Thoracic aorta (tissue), 2 donors: Measurements from ENCODE around the gene HDGFL3. TPM values are rescaled to one million over a fixed set of nuclear protein-coding genes. Genes with fewer than 3 reads are reported as not detected.
A peak's percentile ranks its signal among the peaks of the same experiment; 100 is the strongest.

Experiments
- ATAC-seq: fragments of 150-250 bp; one replicate; pipeline ENCODE4 v1.8.0; 2017; ENCODE audit warnings: low read depth; ENCODE audit not compliant: insufficient number of reproducible peaks, low FRiP score
- DNase-seq: peaks from one replicate; pipeline ENCODE4 v3.0.0-alpha.2; 2020; ENCODE audit warnings: low spot score
- H3K27ac ChIP-seq, 2 donors: fragments of 200-600 bp; sonication (generic); 1 replicate in 1 of 2; 2 replicates in 1 of 2; pipeline ENCODE4 v1.5.1; 2016; ENCODE audit warnings: mild to moderate bottlenecking in 2 of 2, moderate library complexity in 2 of 2
- H3K27me3 ChIP-seq: fragments of 200-600 bp; sonication (generic); replicated peaks from 2 replicates; pipeline ENCODE4 v1.6.0; 2016; ENCODE audit warnings: mild to moderate bottlenecking; ENCODE audit not compliant: insufficient read depth
- H3K36me3 ChIP-seq: fragments of 200-600 bp; sonication (generic); one replicate; pipeline ENCODE4 v1.5.1; 2016
- H3K4me1 ChIP-seq, 2 donors: fragments of 200-600 bp; sonication (generic); 1 replicate in 1 of 2; 2 replicates in 1 of 2; pipeline versions ENCODE4 v1.5.1 to v1.6.0; 2016; ENCODE audit warnings: low read depth in 2 of 2, mild to moderate bottlenecking in 1 of 2; ENCODE audit not compliant: control insufficient read depth in 1 of 2
- H3K4me3 ChIP-seq: fragments of 200-600 bp; sonication (generic); 2 replicates; pipeline ENCODE4 v1.5.1; 2016; ENCODE audit warnings: mild to moderate bottlenecking
- H3K9me3 ChIP-seq: fragments of 200-600 bp; sonication (generic); 2 replicates; pipeline ENCODE4 v1.5.1; 2016
- CTCF ChIP-seq: fragments of 200-600 bp; sonication (generic); IDR thresholded peaks from one replicate; pipeline ENCODE4 v1.5.1; 2019; ENCODE audit warnings: antibody characterized with exemption
- total RNA-seq, 2 donors: library from RNA; depleted of rRNA; stranded (reverse); fragments of >200 nt; gene quantifications; one replicate each; pipeline versions ENCODE4 v1.1.0 to v1.2.3, GENCODE V29; 2016

HDGFL3 gene
- total RNA-seq, 2 donors from 2014 or later: 19.6 to 118 TPM

DNA sequence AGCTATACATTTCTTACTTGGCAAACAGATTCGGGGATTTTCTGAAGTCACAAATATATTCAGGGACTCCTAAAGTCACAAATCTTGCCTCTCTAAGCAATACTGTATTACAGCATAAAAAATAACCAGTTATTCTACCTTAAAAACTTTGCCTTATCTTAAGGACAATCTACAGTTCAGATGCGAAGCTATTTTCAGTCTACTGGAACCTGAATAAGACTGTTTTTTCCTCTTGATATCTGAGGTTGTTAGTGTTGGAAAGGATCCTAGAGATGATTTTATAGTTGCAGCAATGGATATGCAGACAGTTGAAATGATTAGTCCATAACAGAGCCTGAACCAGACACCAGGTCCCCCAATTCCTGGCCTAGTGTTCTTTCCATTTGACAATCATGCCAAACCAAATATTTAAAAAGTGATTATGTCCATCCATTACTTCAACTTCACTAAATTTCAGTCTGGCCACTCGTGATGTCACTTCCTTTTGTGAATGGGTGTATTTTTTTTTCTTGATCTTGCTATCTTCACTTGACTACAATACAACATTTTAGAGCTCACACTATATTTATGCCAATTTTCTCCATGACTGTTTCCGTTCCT is 1.8 kb downstream of the HDGFL3 start:
- no peaks in the 10 kb centered on the region for H3K9me3 ChIP-seq
- DNase-seq (no peak), ATAC-seq (peak; percentile 32)
- H3K4me3 ChIP-seq: peak overlapping the region; percentile 94
- peaks cover 6 to 45% of the 10 kb centered on the region in 2 donors for H3K4me1 ChIP-seq
- H3K27ac ChIP-seq: peak overlapping the region; percentile 88 to 91
- H3K36me3 ChIP-seq: no peaks in the 10 kb centered on the region
- H3K27me3 ChIP-seq: no peaks in the 10 kb centered on the region
- TF ChIP-seq CTCF: no peak

DNA sequence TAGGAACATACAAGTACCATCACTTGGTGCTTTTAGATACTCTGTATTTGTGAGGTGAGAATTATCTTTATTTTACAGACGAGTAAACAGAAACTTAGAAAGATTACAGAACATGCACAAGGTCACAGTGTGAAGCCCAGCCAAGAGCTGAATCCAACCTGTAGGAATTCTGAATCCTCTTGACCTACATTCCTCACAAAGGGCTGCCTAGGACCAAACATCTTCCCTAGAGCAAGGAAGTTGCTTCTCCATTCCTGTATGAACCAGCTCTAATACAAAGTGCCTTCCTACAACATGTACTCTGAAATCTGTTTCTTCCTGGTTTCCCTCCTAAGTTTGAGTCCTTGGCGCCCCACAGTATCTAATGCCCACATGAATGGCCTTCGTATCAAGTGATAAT is 2.9 kb downstream of the HDGFL3 start:
- Histone ChIP-seq H3K27ac (no peak overlapping the region), H3K4me3 (no peak overlapping the region), H3K27me3 (no peaks in the 10 kb centered on the region), H3K36me3 (no peaks in the 10 kb centered on the region), H3K4me1 (peaks cover 9 to 45% of the 10 kb centered on the region in 2 donors), H3K9me3 (no peaks in the 10 kb centered on the region)
- DNase-seq: no peak
- no peak for TF ChIP-seq CTCF
- no peak for ATAC-seq

- no peak for ATAC-seq
- no peaks in the 10 kb centered on the region for H3K27me3 ChIP-seq
- H3K36me3 ChIP-seq: no peaks in the 10 kb centered on the region
- no peak overlapping the region for H3K4me3 ChIP-seq
- DNase-seq: no peak
- H3K27ac ChIP-seq: no peak overlapping the region
- peaks cover 9 to 48% of the 10 kb centered on the region in 2 donors for H3K4me1 ChIP-seq
- no peaks in the 10 kb centered on the region for H3K9me3 ChIP-seq
- TF ChIP-seq CTCF: no peak
These were observed 4.1 kb downstream of the HDGFL3 start for GRCh38 chr15:83203543-83203942.

GRCh38 chr15:83200589-83200988 is 7.0 kb downstream of the HDGFL3 start:
- Histone ChIP-seq H3K9me3 (no peaks in the 10 kb centered on the region), H3K27ac (no peak overlapping the region), H3K4me3 (no peak overlapping the region), H3K27me3 (no peaks in the 10 kb centered on the region), H3K4me1 (peaks cover 9 to 39% of the 10 kb centered on the region in 2 donors), H3K36me3 (no peaks in the 10 kb centered on the region)
- ATAC-seq (no peak), DNase-seq (no peak)
- no peak for TF ChIP-seq CTCF

DNA sequence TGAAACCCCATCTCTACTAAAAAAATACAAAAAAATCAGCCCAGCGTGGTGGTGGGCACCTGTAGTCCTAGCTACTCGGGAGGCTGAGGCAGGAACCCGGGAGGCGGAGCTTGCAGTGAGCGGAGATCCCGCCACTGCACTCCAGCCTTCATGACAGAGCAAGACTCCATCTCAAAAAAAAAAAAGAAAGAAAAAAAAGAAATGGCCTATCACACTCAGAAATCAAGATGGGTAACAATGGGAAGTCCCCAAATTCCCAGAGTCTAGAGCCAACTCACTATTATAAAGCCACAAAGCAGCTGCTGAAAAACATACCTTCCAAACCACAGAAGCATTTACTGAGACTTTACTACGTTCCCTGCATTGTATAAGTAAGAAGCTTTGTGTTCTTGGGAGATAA is 7.5 kb downstream of the HDGFL3 start:
- Histone ChIP-seq H3K27me3 (no peaks in the 10 kb centered on the region), H3K9me3 (no peaks in the 10 kb centered on the region), H3K4me3 (no peak overlapping the region), H3K36me3 (no peaks in the 10 kb centered on the region), H3K27ac (no peak overlapping the region), H3K4me1 (peaks cover 6 to 35% of the 10 kb centered on the region in 2 donors)
- no peak for TF ChIP-seq CTCF
- ATAC-seq: no peak
- no peak for DNase-seq
